GM12865 (cell line): Measurements from ENCODE around the gene GOLGA6A.
"Not testable (repeated sequence)": the region's sequence is repeated elsewhere in the genome, so short reads cannot be mapped to it uniquely, and the experiment has no call there.

ENCODE experiments used
- DNase-seq: peaks from one replicate; pipeline ENCODE4 v3.0.0; 2010; ENCODE audit warnings: low read depth
- H3K4me3 ChIP-seq: 2 replicates; pipeline ENCODE4 v1.5.1; 2011; ENCODE audit warnings: mild to moderate bottlenecking, low read depth, low read length, control low read depth
- TF ChIP-seq, protein P1 (sequence below): IDR thresholded peaks from 2 replicates; pipeline ENCODE4 v1.5.1; 2011; ENCODE audit warnings: low read length, control low read depth, low read depth, inconsistent platforms; ENCODE audit not compliant: insufficient read depth; ENCODE audit errors: missing control alignments

The GOLGA6A gene, protein sequence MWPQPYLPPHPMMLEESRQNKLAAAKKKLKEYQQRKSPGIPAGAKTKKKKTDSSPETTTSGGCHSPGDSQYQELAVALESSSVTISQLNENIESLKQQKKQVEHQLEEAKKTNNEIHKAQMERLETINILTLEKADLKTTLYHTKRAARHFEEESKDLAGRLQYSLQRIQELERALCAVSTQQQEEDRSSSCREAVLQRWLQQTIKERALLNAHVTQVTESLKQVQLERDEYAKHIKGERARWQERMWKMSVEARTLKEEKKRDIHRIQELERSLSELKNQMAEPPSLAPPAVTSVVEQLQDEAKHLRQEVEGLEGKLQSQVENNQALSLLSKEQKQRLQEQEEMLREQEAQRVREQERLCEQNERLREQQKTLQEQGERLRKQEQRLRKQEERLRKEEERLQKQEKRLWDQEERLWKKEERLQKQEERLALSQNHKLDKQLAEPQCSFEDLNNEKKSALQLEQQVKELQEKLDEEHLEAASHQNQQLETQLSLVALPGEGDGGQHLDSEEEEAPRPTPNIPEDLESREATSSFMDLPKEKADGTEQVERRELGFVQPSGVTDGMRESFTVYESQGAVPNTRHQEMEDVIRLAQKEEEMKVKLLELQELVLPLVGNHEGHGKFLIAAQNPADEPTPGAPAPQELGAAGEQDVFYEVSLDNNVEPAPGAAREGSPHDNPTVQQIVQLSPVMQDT

DNA sequence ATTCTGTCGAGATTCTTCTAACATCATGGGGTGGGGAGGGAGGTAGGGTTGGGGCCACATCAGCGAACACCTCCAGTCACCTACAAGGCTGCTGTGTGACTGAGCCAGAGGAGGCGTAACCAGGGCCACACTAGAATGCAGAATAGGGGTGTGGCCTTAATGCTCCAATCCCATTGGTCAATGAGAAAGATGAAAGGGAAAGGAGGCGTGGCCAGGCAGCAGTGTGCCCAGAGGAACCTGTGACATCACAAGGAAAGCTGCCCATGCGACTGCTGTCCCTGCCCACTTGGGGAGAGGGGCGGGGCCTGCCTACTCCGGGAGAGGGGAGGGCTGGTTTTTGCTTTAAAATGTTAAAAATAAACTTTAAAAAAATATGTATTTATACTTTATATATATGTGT is at the start of gene GOLGA6A:
Gene GOLGA6A, minus strand, starts transcription at position 101 of the 400 bp plus-strand sequence. Its CDS starts 41 bp downstream, at position 60.
- not testable (repeated sequence) for H3K4me3 ChIP-seq, DNase-seq

DNA sequence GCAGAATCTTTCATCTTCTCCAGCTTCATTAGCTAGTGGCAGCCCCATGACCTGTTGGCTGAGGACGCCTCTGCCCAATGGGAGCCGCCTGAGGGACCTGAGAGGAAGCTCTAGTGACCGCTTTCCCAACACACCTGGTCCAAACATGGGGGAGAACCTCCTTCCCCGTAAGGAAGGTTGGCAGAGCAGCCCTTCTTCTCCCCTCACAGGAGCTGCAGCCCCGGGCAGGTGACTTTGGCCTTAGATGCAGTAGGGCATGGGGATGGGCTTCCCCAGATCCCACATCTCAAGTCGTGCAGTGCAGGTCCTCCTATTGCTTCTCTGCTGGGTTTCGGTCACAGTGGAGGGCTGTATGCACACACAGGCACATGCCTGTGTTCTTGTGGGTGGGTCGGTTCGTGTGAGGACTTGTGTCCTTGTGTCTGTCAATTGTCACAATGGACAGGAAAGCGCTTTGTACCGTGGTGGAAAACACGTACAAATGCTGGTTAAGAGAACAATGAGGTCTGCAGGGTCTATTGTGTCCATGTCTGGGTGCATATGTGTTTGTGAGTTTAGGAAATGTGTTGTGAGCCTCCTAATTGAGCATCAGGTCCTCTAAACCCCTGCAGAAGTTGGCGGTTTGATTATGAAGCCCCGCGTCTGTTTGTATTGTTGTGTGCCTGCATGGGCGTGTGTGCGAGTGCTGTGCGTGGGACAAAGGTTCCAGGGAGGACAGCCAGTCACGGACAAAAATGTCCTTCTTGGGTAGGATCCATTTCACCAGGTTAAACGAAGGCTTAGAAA is 49.5 kb upstream of the GOLGA6A start:
- no peak overlapping the region for H3K4me3 ChIP-seq
- DNase-seq = no peak
- TF ChIP-seq, protein P1, sequence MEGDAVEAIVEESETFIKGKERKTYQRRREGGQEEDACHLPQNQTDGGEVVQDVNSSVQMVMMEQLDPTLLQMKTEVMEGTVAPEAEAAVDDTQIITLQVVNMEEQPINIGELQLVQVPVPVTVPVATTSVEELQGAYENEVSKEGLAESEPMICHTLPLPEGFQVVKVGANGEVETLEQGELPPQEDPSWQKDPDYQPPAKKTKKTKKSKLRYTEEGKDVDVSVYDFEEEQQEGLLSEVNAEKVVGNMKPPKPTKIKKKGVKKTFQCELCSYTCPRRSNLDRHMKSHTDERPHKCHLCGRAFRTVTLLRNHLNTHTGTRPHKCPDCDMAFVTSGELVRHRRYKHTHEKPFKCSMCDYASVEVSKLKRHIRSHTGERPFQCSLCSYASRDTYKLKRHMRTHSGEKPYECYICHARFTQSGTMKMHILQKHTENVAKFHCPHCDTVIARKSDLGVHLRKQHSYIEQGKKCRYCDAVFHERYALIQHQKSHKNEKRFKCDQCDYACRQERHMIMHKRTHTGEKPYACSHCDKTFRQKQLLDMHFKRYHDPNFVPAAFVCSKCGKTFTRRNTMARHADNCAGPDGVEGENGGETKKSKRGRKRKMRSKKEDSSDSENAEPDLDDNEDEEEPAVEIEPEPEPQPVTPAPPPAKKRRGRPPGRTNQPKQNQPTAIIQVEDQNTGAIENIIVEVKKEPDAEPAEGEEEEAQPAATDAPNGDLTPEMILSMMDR = no peak

DNA sequence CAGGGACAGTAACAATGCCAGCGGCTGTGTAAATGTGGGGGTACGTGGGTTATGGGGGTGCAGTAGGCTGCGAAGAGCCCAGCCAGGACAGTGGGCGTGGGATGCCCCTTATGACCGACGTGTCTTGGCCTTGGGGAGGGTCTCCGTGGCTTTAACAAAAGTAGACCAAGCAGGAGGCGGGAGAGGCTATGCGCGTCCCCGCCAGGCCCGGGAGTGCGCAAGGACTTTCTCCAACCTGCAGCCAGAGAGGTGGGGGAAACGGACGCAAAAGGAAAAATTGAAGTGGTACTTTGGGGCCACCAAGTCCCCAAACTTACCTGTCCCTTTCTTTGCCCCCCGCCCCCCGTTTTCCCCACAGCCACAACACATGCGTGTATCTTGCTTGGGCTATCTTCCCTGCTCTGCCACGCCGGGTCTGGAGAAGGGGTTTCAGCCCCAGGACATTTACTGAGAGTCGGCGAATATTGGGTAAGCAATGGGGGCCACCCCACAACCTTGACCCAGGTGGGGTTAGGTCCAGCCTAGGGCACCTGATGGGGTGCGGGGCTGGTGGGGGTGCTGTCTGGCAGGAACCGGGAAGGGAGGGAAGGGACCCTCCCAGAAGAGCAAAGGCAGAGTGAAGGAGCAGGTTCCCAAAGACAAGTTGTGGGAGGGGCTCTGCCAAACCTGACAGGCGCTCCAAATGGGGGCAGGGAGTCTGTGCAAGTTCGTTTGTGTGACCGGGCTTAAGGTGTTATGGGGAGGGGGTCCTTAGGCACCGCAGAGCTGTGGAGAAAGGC is 48.7 kb upstream of the GOLGA6A start:
- H3K4me3 ChIP-seq = no peak overlapping the region
- TF ChIP-seq, protein P1 = no peak
- no peak for DNase-seq

DNA sequence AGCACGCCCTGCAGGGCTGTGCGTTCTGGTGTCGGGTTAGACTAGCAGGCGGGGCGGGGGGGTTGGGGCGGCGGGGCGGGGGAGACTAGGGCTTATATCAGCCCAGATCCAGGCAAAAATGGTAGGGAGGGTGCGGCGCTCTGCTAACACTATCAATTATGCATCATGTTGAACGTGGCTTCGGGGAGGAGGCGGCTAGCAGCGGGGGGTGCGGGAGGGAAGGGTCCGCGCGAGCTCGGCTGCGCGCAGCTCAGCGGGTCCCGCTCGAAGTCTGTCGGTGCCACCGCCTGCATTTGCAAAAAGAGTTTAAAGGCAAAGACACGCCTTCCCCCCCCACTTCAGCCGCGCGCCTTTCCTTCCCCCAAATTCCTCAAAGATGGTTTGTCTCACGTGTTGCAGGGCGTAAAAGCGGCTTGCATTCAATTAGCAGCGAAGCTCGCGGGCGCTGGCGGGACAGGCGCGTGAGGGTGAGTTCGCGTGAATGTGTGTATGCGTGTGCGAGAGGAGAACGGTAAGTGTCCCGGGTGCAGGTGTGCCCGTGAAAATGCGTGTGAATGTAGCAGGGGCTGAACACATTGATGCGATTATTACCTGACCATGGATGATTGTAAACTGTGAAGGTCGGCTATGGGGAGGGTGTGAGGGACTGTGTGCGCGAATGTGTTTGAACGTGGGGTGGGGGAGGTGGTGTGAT is 48.0 kb upstream of the GOLGA6A start, which contains the start of gene ISLR2:
Gene ISLR2, plus strand, starts transcription at position 432 of the 694 bp plus-strand sequence. CDS start 2,169 bp downstream, outside the sequence.
- TF ChIP-seq, protein P1 = no peak
- no peak for DNase-seq
- no peak within 1 kb of the TSS for H3K4me3 ChIP-seq

DNA sequence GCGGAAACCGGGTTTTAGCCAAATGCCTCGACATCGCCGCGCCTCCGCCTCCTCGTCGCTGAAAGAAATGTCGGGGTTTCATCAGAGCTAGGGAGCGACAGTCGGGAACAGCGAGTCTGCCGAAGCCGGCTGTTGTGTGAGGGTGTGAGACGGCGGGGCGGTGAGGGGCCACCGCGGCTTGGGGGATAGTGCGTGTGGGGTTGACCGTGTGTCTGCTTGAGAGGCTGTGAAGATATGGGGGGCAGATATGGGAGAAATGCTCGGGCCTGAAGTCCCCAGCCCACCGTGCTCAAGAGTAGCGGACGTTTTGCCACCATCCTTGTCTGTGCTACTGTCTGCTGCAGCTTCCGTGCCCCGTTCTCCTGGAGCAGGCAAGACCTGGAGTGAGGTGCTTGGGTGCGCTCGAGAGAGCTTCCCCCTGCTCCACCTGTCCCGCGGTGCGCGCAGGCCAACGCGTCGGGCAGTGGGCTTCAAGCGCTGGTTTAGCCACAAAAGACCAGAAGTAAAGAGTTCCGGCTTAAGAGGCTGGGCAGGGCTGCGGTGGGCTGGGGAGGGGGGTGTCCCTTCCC is 47.3 kb upstream of the GOLGA6A start:
- H3K4me3 ChIP-seq = no peak overlapping the region
- TF ChIP-seq, protein P1 = no peak
- DNase-seq = no peak

DNA sequence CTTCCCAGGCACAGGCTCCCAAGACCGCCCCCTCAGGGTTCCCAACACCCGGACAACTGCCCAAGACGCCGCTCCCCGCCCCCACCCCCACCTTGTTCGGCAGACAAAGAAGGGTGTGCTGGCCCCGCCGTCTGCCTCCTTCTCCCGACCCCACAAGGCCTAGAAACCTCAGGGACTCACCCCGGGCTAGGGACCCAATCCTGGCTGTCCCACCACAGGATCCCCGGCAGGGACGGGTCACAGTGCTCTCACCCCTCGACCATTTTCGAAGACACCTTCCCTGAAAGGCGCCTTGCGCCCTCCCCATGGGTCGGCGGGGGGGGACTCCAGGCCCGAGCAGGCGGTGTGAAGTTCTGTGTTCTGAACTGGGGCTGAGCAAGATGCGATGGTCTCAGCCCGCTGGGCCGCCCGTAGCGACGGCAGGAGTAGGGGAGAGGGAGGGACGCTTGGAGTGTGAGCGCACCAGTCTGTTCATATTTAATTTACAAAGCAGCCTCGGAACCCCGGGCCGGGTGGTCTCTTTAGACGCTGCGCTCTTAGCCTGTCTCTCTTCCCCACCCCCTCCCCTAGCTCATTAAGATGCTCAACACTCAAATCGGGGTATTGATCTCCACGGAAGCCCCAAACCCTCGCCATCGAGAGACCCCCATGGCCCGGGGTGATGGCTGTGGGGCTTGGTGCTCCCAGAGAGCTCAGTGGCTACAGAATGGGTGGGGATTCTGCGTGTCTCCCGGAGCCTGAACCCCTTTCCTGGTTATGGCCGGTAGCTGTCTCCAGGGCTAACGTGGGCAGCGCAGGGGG is 46.6 kb upstream of the GOLGA6A start:
- TF ChIP-seq, protein P1 = no peak
- no peak overlapping the region for H3K4me3 ChIP-seq
- DNase-seq = no peak
